ENCODE data around the gene NUP214.
"Not testable (repeated sequence)": the region's sequence is repeated elsewhere in the genome, so short reads cannot be mapped to it uniquely, and the experiment has no call there.

The NUP214 gene

DNA sequence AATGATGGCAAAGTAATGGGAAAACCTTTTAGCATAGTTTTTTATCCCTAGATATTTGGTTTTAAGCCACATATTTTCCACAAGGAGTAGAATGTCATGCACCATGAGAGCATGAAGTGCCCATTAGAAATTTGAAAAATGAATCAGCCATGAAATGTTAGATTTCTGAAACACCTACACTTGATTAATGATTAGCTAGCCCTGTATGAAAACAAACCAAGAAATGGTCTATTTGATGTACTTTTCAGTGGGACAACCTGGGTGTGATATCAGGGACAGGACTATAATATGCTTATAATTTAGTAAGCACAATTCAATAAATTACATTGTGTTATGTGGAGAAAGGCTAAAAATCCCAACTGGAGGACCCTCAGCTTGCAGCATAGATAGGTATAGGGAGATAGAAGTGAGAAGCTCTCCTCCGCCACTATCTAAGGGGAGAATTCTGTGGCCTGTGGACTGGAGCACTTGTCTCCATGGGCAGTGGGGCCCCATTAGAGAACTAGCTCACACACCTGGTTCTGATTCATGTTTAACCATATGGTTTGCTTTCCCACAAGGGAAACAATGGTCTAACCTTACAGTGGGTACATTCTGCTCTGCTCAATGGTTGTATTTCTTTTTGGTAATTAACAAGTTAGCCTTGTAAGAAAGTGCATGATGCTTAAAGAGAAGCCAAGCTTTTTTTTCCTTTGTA, 35.2 kb downstream of the NUP214 start:
- no peak for DNase-seq (ENCODE audit: low read depth, low spot score)

DNA sequence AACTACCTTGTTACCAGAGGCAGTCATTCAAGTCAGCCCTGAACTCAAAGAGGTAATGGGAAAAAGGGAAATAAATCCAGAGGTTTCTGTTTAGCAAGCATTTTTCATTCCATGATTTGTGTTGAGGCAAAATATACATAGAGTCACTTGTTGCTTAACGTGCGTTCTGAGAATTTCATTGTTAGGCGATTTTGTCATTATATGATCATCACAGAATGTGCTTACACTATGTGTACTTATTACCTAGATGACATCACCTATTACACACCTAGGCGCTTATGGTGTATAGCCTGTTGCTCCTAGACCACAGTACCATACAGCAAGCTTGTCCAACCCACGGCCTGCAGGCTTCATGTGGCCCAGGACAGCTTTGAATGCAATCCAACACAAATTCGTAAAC, 36.2 kb downstream of the NUP214 start:
- no peak for DNase-seq (ENCODE audit: low read depth, low spot score)

DNA sequence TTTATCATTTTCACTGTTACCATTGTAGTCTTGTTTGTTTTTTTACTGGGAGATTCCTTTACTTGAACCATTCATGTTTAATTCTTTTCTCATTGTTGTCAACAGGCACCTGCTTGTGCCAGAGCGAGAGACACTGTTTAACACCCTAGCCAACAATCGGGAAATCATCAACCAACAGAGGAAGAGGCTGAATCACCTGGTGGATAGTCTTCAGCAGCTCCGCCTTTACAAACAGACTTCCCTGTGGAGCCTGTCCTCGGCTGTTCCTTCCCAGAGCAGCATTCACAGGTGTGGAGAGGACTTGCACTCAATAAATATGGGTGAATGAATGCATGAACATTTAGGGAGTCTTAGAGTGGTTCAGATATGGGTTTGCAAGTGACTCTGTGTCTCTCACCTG, 37.5 kb downstream of the NUP214 start:
- no peak for DNase-seq (ENCODE audit: low read depth, low spot score)

DNA sequence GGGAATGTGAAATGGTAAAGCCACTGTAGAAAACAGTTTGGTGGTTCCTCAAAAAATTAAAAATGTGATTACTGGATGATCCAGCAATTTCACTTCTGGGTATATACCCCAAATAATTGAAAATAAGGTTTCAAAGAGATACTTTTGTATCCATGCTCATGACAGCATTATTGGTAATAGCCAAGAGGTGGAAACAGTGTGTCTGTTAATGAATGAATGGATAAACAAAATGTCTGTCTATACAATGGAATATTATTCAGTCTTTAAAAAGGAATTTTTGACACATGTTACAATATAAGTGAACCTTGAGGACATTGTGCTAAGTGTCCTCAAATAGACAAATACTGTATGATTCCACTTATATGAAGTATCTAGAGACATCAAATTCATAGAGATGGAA, 40.1 kb downstream of the NUP214 start:
- DNase-seq (ENCODE audit: low read depth, low spot score) = no peak

DNA sequence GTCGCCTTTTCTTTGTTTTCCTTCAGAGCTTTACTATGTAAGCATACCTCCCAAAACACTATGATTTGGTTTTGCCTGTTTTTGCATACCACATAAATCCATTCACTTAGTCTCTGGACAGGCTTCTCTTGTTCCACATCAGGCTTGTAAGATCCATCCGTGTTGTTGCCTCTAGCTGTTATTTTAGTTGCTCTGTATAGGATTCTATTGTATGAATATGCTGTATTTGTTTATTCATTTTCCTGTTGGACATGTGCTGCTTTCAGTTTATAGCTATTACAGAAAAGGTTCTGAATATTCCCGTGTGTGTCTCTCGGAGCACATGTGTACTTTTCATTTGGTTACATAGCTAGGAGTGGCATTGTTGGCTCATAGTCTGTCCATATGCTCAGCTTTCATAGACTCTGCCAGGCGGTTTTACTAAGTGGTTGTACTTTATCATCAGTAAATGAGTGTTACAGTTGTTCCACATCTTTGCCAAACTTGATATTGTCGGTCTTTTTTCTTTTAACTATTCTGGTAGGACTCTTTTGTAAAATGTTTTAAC, 41.8 kb downstream of the NUP214 start:
- DNase-seq (ENCODE audit: low read depth, low spot score) = no peak

DNA sequence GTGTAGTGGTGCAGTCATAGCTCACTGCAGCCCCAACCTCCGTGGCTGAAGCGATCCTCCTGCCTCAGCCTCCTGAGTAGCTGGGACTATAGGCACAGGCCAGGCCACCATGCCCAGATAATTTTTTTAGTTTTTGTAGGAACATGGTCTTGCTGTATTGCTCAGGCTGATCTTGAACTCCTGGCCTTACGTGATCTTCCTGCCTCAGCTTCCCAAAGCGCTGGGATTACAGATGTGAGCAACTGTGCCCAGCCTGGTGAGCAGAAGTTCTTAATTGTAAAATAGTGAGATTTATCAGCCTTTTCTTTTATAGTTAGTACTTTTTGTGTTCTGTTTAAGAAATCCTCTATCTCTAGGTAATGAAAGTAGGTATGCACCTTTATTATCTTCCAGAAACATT, 42.5 kb downstream of the NUP214 start:
- DNase-seq (ENCODE audit: low read depth, low spot score) = no peak

DNA sequence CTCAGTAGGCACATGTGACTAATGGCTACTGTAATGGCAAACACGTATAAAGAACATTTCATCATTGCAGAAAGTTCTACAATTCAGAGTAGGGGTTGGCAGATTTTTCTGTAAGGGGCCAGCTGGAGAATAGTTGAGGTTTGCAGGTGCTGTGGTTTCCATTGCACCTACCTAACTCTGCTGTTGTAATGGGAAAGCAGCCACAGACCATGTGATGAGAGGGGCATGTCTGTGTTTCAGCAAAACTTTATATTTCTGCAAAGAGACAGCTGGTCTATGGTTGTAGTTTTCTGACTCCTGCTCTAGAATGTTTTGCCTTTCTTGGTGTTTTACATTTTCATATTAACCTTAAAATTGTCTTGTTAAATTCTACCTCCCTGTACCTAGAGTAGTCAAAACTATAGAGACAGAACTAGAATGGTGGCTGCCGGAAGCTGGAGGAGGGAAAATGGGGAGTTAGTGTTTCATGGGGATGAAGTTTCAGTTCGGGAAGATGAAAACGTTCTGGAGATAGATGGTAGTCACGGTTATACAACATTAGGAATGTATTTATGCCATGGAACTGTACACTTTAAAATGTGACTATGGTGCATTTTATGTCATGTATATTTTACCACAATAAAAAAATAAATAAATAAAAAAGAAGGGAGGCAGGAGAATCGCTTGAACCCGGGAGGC, 44.3 kb downstream of the NUP214 start:
- no peak for DNase-seq (ENCODE audit: low read depth, low spot score)

DNA sequence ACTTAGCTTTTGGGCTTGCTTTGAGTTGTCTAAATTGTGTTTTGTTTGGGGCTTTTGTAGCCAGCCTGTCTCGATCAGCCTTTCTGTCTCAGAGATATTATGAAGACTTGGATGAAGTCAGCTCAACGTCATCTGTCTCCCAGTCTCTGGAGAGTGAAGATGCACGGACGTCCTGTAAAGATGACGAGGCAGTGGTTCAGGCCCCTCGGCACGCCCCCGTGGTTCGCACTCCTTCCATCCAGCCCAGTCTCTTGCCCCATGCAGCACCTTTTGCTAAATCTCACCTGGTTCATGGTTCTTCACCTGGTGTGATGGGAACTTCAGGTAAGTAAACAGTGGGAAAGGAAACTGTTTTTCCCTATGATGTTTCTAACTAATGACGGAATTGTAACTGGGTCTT, 48.6 kb downstream of the NUP214 start:
- DNase-seq (ENCODE audit: low read depth, low spot score) = no peak

DNA sequence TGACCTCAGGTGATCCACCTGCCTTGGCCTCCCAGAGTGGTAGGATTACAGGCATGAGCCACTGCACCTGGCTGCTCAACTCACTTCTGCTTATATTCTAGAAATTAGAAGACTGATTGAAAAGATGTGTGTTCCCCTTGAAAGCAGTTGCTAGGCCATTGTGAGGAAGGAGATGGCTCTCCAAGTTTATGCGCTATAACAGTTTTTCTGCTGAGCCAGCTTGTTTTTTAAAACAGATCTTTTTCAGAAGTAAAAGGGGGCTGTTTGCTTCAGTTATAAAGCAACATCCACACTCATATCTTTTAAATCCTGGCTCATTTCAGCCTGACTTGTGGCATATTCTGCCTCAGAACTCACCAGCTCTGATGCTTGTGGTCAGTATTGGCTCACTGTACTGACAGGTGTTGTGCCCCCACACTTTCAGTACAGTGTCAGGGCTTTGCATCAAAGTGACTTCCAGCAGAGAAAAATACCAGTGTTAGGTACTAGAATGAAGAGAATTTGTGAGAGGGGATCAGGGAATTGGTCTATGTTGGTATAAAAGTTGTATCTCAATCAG, 49.4 kb downstream of the NUP214 start:
- DNase-seq (ENCODE audit: low read depth, low spot score) = no peak

DNA sequence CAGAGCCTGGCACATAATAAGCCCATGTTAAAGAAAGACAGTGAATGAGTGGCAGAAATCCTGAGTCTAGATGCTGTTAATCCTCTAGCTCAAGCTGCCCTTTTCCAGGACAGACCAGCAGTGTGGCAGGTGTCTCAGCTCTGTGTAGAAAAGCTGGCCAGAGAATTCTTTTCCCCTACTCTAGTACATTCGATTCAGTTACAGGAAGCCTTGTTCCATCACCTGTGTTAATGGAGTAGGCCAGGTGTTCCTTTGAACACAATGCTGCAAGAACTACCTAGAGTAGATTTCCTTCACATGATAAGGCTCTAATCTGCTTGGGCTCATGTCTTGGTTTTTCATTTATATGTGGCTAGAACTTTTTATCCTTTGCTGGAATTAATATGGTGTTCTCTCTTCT, 52.5 kb downstream of the NUP214 start:
- DNase-seq (ENCODE audit: low read depth, low spot score) = no peak

DNA sequence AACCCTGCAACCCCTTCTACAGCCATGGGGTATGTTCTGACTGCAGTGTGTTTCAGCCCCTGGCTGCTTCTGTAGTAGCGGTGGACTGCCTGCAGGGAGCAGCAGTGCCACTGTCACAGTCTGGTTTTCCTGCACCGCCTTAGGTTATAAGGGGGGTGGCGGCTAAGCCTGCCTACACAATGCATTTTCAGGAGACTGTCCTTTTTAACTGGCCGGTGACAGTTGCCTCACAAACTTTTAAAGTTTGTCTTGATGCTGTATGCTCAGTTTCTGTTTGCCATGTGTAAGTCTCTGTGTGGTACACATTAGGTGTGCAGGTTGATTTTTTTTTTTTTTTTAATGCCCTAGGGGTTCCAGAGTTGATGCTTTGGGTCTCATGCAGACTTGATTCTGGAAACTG, 53.0 kb downstream of the NUP214 start:
- DNase-seq (ENCODE audit: low read depth, low spot score) = peak; percentile 85

DNA sequence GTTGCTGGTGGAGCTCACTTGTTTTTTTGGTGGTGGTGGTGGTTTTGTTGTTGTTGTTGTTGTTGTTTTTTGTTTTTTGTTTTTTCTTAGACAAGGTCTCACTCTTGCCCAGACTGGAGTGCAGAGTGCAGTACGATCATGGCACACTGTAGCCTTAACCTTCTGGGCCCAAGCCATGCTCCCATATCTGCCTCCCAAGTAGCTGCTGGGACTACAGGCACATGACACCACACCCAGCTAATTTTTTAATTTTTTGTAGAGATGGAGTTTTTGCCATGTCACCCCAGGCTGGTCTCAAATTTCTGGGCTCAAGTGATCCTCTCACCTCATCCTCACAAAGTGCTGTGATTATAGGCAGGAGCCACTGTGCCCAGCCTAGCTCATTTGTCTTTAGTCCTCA, 53.5 kb downstream of the NUP214 start:
- DNase-seq (ENCODE audit: low read depth, low spot score) = no peak

DNA sequence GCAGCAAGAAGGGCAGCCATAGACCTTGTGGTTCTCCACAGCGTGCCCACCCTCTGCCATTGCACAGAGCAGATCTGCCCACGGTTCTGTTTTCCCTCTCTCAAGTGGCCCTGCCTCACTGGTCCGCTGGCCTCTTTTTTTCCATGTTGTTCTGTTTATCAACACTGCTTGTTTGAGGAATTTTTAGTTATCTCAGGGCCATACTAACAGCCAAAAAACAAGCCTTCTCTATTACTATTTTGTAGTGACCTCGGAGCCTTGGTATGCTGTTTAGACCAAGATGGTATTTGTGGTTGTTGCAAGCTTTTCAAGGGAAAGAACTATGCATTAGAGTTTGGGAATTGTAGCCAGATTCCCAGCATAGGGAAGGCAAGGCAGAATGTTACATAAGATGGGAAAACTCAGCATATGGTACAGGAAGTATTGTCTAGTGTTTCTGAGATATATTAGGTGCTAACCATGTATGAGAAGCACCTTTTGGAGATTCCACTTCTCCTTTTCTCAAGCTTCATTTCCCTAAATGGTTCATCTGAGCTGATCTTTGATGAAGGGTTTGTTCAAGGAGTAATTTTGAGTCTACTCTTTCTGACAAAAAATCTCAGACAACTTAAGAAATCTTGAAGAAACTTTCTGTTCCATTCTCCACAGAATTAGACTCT, 54.3 kb downstream of the NUP214 start:
- peak; percentile 90 for DNase-seq (ENCODE audit: low read depth, low spot score)

DNA sequence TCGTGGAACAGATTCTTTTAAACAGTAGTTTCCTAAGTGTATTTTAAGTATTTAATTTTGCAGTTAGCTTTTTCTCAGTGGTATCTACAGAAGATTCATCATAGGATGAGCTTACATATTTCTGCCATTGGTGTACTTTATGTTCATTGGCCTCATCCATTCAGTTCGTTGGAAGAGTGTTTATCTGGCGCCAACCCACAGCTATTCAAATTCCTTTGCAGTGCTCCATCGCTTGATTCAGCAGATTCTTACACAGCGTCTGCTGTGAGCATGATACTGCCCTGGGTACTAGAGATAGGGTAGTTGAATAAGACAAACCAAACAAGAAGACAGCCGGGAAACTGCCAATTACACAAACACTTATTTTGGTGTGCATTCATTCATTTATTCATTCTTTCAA, 55.1 kb downstream of the NUP214 start:
- DNase-seq (ENCODE audit: low read depth, low spot score) = peak; percentile 89

DNA sequence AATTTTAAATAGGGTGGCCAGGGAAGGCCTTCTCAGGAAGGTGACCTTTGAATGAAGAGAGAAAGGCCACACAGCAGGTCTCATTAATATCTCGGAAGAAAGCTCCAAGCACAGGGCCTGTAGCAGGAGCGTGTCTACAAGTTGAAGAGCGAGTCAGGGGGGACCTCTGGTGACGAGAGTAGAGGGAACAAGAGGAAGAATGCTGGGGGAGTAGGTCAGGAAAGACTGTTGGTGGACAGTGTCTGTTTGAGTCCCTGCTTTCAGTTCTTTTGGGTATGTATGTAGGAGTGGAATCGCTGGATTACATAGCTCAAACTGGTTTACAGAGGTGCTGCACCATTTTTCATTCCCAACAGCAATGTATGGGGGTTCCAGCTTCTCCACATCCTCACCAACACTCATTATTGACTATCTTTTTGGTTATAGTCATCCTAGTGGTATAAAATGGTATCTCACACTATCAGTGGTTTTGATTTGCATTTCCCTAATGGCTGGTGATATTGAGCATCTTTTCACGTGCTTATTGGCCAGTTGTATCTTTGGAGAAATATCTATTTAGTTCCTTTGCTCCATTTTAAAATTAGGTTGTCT, 55.8 kb downstream of the NUP214 start:
- DNase-seq (ENCODE audit: low read depth, low spot score) = no peak

DNA sequence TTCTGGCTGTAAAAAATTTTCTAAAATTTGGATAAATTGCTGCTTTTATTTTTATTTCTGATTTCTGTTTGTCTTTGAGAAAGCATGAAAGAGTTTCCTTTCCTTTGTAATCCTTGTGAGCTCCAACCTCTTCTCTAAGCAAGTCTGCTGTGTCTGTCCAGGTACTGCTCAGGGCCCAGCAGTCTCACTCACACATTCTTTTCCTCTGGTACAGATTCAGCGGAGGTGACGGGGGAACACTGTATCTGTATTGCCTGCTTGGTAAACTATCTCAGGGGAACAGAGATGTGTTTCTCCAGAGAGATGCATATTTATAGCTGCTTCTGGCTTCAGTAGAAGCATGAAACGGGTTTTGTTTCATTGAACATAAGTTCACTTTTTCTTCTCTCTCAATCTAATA, 60.5 kb downstream of the NUP214 start:
- no peak for DNase-seq (ENCODE audit: low read depth, low spot score)

DNA sequence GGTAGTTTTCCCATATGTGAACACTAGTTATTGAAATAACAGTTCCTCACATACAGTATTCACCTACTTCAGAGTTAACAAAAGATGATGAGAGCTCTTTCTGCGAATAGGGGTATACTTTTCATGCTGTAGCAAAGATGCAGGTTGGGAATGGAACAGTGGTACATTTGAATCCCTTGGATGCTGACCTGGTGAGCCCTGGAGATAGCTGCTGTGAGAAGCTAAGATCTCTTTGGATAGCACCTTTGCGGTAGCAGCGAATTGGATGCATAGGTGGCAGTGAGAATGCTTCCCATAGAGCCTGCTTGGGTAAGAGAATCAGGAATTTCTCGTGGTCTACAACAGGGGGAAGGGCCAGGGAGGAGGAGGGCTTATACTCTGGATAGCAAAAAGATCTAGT, 61.2 kb downstream of the NUP214 start:
- no peak for DNase-seq (ENCODE audit: low read depth, low spot score)

DNA sequence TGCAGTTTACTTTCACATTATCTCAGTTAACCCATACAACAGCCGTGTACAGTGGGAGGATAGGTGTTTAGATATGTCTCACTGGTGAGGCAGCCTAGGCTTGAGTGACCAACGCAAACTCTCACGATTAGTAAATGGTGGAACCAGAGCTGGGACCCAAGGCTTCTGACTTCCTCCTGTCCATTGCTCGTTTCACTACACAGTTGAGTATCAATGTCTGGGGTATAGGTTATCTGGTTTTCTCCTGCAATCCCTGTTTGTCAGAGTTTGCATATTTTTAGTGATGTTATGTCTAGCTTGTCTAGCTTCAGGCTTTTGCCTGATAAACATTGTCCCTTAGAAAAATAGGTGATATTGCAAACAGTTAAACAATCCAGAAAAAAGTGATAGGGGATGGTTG, 62.6 kb downstream of the NUP214 start:
- DNase-seq (ENCODE audit: low read depth, low spot score) = no peak

DNA sequence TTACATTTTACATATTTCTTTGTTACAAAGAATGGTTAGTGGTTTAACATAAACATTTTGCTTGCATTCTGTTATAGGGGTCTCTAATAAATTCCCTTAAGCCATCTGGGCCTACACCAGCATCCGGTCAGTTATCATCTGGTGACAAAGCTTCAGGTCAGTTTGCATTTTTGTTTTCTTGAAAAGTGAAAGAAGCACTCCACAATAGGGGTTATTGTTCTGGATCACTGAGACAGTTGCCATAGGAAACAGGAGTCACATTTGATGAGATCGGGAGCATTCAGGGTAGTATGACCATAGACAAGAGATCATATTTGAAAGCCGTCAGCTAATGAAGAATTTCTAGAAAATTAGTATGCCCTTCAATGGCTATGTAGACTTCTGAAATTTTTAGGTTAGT, 63.6 kb downstream of the NUP214 start:
- DNase-seq (ENCODE audit: low read depth, low spot score) = no peak

DNA sequence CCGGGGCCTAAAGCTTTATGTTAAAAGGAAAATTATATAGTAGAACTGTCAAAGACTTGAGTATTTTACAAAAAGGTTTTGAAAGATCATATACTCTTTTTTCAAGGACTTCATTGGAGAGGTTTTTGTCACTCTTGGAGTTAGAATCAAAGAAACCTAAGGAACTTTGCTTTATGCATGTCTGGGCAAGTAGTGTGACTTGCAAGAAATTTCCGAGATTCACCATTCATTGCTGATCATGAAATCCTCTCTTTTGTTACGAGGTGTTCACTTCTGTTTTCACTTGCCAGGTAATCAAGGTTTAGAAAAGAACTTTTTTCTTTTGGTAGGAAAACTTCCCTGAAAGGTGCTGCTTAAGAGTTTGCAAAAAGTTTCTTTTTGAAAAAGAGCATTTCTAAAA, 64.8 kb downstream of the NUP214 start:
- DNase-seq (ENCODE audit: low read depth, low spot score) = no peak

DNA sequence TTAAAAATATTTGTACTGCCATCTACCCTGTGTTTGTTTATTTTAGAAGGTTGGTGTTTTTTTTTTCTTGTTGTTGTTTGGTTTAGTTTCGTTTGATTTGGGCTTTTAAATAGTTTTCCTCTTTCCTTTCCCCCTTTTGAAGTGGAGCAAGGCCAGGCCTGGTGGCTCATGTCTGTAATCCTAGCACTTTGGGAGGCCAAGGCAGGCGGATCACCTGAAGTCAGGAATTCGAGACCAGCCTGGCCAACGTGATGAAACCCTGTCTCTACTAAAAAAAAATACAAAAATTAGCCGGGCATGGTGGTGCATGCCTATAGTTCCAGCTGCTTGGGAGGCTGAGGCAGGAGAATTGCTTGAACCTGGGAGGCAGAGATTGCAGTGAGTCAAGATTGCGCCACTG, 65.6 kb downstream of the NUP214 start:
- not testable (repeated sequence) for DNase-seq (ENCODE audit: low read depth, low spot score)

DNA sequence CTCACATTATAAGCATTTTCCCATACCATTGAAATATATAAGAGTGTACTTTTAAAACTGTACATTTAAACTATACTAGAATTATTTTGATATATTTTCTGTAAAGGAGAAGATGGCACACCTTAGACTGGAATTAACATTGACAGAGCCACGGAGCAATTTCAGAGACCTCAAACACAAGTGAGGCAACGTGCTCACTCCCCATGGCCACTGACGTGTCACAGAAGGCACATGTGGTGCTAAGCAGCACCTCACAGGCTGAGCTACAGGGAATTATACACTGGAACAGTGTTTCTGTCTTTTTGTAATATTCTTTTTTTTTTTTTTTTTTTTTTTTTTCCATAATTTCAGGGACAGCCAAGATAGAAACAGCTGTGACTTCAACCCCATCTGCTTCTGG, 66.5 kb downstream of the NUP214 start:
- DNase-seq (ENCODE audit: low read depth, low spot score) = no peak

Measured in astrocyte of the hippocampus (primary cell).